KBM-7 (cell line): Measurements from ENCODE around the gene LRRC27.
A peak's percentile ranks its signal among the peaks of the same experiment; 100 is the strongest.

Experiments
- DNase-seq: peaks from one replicate; pipeline ENCODE4 v3.0.0-alpha.2; 2015
- in situ Hi-C: fragments of 300-500 bp; cut with MboI; formaldehyde crosslinking; loops from 2 replicates; pipeline ENCODE4 v1.14.3; 2020; ENCODE audit warnings: low sequenced_read_pairs, low pct_unique_long_range_greater_than_20kb, mixed read lengths

The LRRC27 gene

GRCh38 chr10:132299371-132300336 is 32.3 kb upstream of the LRRC27 start:
- in situ Hi-C loops: no loop called here
- no peak for DNase-seq

GRCh38 chr10:132300582-132300981 is 31.4 kb upstream of the LRRC27 start:
- in situ Hi-C loops: no loop called here
- DNase-seq: no peak

DNA sequence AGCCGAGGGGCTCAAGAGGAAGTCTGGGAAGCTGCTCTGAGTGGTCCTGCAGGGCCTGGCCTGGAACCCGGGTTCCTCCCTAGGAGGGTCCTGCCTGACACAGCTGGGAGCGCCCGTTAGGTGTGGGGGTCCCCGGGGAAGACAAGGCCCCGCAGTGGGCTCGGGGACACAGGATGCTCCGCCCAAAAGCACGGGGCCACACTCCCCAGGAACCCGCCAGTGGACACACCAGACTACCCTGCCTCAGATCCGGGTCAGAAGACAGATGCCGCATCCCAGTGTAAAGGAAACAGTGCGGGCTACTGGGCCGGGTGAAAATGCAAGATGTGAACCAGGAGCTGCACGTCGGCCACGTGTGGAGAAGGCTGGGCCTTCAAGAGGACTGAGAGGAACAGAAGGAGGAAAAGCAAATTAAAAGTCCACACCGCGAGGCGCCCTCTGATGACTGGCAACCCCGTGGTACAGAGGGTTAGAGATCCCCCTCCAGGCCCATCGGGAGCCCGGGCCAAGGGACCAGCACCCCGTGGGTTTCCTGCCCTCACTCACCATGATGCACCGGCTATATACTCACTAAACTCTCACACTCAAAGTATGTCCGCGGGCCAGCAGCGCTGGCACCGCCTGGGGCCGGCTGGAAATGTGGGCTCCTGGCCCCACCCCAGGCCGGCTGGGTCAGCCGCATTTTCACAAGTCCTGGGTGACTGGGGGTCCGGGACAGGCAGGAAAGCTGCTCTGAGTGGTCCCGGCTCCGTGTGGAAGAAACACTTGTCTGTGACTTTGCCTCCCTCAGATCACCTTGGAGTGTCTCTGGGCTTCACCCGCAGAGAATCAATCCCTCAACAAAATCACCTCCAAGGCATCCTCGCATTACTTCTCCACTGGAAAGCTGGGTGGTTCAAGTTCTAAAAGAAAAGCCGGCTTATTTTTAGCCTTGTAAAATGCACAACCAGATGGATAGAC is 30.3 kb upstream of the LRRC27 start:
- in situ Hi-C loops: no loop called here
- DNase-seq: no peak

DNA sequence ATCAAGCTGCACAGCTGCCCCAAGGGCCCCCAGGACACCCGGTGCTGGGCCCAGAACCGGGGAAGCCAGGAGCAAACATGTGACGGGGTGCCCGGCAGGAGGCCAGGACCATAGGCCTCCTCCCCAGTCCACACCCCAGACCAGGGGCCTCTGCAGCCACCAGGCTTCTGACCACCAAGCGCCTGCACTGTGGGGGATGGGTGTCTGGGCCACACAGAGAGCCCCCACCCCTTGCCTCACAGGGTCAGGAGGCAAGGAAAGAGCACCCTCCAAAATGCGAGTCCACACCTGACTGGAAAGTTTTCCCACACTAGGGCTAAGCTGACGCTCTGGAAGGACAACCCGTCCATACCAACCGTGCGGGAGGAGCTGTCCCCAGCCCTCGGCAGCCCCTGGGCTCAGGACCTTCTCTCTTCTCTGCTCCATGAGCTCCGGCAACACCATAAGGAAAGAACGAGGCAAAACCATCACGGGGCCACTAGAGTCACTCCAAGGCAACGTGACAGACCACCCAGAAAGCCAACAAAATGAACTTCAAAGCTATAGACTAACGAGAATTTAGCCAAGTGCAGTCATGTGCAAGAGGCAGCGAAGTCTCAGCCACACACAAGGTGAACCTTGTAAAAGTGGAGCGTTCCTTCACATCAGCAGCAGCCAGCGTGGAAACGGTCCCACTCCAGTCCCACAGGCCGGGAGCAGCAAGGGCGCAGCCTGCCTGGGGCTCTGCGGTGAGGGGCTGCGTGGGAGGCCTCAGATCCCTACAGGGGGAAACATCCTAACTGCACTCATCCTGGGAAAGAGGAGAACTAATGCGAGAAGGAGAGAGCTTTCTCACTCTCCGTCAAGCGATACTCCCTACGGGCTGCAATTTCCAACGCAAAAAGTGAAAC is 29.3 kb upstream of the LRRC27 start:
- in situ Hi-C loops: no loop called here

DNA sequence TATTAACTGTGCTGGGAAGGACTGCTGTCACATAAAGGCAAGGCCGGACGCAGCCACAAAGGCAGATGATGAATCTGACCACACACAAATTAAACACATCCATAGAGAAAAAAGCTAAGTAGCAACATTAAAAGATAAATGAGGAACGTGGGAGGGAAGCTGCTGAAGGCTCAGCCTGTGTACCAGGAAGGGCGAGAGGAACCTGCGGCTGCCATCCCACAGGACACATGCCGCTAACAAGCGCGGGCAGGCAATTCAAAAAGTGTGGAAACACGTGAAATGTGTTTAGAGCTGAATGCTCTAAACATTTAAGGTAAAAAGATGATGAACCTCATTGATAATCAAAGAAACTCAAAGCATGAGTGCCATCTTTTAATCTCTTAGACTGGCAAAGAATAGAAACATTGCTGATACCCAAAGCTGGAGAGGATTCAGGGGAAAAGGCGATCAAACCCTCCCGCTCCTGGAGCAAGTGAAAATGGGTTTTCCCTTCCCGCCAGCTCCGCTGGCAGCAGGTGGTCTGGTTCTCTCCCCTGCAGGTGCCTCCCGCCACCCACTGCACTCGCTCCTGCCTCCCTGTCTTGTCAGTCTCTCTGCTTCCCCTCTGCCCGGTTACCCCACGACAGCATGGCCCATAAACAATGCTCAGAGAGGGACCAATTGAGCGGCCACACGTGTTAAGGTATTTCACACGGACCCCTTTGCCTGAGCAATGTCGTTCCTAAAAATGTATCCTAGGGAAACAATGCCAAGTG is 28.5 kb upstream of the LRRC27 start:
- in situ Hi-C loops: no loop called here
- DNase-seq: peak; percentile 19

More for the DNA sequence above, 29.3 kb upstream of the LRRC27 start:
- DNase-seq: no peak

DNA sequence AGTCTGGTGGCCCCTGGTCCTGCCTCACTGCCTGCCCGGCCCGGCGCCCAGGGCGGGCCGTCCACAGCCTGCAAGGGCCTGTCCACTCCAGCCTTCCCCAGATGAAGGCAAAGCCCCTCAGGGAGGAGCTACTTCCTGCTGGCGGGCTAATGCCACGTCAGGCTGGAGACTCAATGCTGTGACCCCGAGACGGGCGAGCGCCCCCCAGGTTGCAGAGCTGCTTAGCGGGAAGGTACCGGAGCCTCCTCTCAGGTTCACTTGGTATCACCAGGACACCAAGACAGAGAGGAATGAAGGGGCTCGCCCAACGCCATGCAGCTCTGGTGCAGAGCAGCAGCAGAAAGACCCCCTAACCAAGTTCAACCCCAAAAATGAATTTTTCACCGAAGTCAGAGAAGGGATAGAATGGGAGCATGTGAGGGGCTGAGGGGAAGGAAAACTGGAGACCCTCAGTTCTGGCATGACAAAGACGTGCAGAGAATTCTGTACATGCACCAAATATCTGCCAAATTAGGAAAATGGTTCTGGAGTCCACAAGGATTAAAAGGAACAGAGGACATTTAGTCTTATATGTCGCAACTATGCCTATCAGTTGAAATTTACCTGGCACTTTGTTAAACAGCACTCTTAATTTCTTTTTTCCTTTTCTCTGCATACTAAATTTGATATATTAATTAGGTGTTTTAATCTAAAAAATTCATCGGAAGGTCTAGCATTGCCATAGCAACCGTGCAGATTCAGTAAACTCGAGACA is 27.1 kb upstream of the LRRC27 start:
- in situ Hi-C loops: no loop called here
- DNase-seq: no peak

DNA sequence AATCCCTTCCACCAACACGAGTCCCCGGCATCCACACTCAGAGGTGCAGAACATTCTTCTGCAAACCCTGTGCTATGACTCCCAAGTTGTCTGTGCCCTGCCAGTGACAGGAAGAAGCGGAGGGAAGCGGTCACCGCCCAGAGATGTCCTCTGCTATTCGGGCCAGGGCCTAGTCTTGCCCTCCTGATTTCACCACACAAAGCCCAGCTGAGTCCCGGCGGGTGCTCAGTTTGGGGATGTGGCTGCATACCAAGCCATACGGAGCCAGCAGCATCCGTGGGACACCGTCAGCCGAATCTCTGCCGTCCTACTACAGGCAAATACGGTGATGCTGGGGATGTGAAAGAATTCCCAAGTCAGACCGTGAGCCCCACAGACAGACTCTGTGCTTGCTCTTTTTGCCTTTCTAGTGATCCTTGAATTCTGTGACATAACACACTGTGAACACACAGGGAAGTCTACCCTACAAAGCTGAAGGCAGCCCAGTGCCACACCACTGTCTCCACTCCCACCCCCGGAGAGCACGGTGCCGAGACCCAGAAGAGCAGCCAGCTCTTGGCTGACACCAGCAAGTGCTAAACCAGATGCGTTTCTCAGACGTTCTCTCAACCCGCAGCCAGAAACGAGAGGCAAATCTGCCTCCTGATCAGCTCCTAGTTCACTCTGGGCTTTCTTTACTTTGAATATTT is 26.2 kb upstream of the LRRC27 start:
- in situ Hi-C loops: no loop called here
- no peak for DNase-seq

- in situ Hi-C loops: no loop called here
Measured at GRCh38 chr10:132306343-132306685, 25.7 kb upstream of the LRRC27 start.

DNA sequence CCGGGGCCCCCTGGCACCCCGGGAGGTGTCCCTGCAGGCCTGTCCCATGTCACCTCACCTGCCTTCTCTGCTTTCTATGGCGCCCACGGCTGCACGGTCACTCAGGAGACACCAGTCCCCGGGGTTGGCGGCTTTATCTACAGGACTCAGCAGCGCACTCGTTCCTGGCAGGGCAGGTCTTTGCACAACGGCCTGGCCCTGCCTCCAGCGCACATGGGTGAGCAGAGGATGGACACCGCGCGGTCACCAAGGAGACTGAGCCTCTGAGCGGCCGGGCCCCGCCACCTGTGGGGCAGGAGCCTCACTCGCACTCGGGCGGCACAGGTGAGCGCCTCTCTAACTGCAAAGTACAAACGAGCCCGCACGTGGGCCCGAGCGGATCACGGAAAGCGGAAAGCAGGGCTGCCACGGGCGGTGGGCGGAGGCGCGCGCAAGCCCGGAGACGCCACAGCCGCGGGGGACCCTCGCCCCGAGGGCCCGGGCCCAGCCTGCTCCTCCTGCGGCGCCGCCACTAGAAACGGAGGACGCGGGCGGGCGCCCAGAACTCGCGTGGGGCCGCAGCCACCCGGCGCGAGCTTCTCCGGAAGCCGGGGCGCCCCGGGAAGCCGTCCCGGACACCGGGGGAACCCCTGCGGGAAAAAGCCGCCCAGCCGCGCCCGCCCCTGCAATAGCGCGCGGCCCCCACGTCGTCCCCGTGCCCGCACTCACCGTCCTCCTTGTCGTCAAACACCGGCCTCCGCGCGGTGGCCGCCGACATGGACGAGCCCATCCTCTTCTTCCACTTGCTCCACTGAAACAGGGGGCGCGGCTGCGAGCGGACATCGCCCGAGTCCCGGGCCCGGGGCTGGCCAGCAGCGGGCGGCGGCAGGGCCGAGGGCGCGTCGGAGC is 24.9 kb upstream of the LRRC27 start:
- DNase-seq: peak; percentile 46

More at GRCh38 chr10:132306343-132306685, 25.7 kb upstream of the LRRC27 start:
- no peak for DNase-seq

DNA sequence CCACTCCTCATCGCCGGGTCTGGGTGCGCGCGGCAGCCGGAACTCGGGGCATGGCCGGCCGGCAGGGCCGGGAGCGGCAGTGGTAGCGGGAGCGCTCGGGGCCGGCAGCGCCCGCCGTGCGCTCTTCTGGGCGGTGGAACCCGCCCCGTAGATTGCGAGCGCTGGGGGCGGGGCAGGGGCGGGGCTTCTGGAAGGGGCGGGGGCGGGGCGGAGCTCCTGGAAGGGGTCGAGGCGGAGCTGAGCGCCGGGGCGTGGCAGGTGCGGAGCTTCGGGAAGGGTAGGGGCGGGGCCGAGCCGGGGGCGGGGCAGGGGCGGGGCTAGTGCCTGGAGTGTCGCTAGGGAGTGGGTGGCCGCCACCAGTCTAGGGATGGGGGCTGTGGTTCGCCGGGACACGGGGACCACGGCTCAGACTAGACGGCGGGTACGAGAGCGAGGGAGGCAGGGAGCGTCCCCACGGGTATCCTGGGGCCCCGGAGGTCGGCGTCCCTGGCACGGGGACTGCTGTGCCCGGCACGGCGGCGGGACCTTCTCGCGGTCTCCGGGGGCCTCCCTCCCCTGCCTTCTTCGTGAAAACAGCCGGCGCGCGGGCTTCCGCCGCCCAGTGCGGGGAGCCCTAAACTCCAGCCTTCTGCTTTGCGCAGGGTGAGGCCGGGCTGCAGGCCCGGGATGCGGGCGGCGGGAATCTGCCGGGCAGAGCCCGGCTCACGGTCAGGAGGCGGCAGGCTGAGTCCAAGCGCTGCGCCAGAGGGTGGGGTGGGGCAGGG is 24.0 kb upstream of the LRRC27 start, which contains the start of gene STK32C:
Gene STK32C, minus strand, starts transcription at position 128 of the 764 bp plus-strand sequence. Its CDS starts 117 bp downstream, at position 11.
- DNase-seq: peak; percentile 75
- in situ Hi-C loops: no loop called here

More for the DNA sequence above, 24.9 kb upstream of the LRRC27 start:
- in situ Hi-C loops: no loop called here

DNA sequence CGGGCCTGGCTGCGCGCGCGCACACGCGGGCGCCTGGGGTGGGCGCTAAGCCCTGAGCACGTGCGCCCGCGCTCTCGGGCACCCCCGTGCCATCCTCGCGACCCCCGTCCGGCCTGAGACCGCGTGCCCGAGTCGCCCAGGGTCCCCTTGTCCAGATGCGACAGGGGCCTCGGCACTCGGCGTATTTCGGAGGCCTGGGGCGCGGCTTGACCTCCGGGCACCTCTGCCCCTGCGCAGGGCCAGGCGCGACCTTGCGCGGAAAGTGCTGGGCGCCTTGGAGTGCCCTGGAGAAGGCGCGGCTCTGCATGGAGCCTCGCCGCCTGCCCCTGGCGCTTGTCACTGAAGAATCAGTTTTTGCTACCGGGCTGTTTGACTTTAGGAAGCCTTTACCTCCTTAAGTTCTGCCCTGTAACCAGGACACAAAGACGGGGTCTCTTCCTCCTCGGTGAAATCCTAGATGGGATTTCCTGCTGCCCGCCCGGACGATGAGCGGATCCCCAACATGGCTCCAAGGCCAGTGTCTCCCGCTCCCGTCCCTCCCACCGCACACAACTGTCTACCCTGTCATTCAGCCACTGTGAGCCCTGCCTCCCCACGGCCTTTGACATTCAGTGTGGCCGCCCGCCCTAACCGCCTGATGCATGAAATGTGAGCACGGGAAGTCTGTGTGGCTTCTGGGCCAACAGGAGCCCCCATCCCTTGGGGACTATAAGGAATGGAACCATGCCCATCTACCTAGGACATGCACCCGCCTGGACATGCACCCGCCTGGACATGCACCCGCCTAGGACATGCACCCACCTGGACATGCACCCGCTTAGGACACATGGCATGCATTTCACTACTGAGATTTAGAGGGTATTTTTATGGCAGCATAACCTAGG is 23.2 kb upstream of the LRRC27 start:
- in situ Hi-C loops: no loop called here

GRCh38 chr10:132309471-132309865 is 22.5 kb upstream of the LRRC27 start:
- in situ Hi-C loops: no loop called here
- no peak for DNase-seq

More for the DNA sequence above, 23.2 kb upstream of the LRRC27 start:
- DNase-seq: no peak

DNA sequence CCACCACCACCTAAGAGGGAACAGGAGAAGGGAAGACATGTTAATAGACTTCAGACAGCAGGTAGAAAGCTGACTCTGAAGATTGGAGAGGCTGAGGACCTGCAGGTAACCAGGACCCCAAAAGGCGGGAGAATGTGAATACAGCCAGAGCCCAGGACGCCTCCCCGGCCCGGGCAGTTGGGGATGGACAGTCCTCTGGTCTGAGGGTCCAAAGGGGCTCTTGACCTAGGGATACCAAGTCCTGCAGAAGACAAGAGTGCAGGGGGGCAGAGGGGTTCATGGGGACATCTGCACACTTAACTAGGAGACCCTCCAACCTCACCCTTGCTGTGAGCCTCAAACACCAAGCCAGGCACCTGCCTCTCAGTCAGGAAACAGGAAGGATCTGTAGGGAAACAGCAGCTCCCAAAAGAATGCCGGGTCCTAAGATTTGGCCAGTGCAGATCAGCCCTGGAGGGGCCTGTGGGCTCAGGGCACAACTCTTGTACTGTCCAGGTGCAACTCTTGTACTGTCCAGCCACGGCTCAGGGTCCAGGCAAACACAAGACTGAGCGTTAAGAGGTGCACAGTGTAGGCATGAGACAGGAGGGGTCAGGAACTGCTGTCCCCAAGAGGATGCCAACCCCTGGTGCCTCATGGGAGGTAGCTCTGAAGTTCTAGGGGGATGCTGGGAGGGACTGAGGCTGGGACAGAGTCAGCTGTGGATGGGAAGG is 22.0 kb upstream of the LRRC27 start:
- in situ Hi-C loops: no loop called here

More for the DNA sequence above, 22.0 kb upstream of the LRRC27 start:
- DNase-seq: no peak
